Fibroblast of skin of scalp (primary cell): ENCODE measurements around the gene IL25.
"Not testable (repeated sequence)": the region's sequence is repeated elsewhere in the genome, so short reads cannot be mapped to it uniquely, and the experiment has no call there.

Source experiments
- DNase-seq: peaks from one replicate; pipeline ENCODE4 v3.0.0-alpha.2; 2013

The IL25 gene

GRCh38 chr14:23411563-23412525, 39.2 kb downstream of the IL25 start:
- DNase-seq, result no peak

GRCh38 chr14:23413681-23414080, 41.1 kb downstream of the IL25 start:
- DNase-seq, result no peak

GRCh38 chr14:23414254-23414653, 41.6 kb downstream of the IL25 start:
- no peak for DNase-seq

- DNase-seq, result no peak
Observed at GRCh38 chr14:23414906-23415820, 42.6 kb downstream of the IL25 start.

GRCh38 chr14:23415821-23416778, 43.5 kb downstream of the IL25 start:
- no peak for DNase-seq

GRCh38 chr14:23416801-23417200, 44.2 kb downstream of the IL25 start:
- no peak for DNase-seq

GRCh38 chr14:23417269-23417668, 44.7 kb downstream of the IL25 start:
- not testable (repeated sequence) for DNase-seq

GRCh38 chr14:23418021-23418420, 45.4 kb downstream of the IL25 start:
- no peak for DNase-seq

GRCh38 chr14:23419646-23420045, 47.0 kb downstream of the IL25 start:
- DNase-seq, result not testable (repeated sequence)

GRCh38 chr14:23421594-23421993, 49.0 kb downstream of the IL25 start:
- no peak for DNase-seq

- DNase-seq, result no peak
Observed at GRCh38 chr14:23423657-23424056, 51.0 kb downstream of the IL25 start.

- no peak for DNase-seq
Observed at GRCh38 chr14:23425169-23425568, 52.6 kb downstream of the IL25 start.

GRCh38 chr14:23425798-23426197, 53.2 kb downstream of the IL25 start:
- DNase-seq, result not testable (repeated sequence)
